ENCODE data around the gene CDX1. TPM values are rescaled to one million over a fixed set of nuclear protein-coding genes. Genes with fewer than 3 reads are reported as not detected.

The CDX1 gene
- total and polyA plus RNA-seq, 4 experiments from 2014 or later = not detected

DNA sequence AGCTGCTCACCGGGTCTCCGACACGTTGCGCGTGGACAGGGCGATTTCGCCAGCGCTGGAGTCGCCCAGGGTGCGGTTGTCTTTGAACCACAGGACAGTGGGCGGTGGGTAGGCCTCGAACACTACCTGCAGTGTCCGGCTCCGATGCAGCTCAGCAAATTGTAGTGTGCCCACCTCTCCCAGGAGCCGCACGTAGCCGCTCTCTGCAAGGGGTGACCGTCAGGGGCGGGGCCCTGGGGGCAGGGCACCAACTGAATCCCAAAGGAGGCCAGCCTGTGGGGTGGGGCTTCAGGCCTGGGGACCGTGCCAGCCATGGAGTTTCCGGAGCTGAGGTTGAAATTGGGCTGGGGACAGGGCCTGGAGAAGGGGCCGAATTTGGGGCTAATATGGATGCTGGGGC, 33.8 kb upstream of the CDX1 start:
- DNase-seq = no peak
- Histone ChIP-seq H3K4me3 (ENCODE audit: low read length in 2 of 2) (no peak overlapping the region), H3K27ac (ENCODE audit: low read depth, low read length) (no peak overlapping the region), H3K27me3 (ENCODE audit: insufficient read depth, low read length) (no peaks in the 10 kb centered on the region), H3K9me3 (ENCODE audit: control insufficient read depth in 1 of 2, low read length in 2 of 2) (no peaks in the 10 kb centered on the region), H3K4me1 (ENCODE audit: insufficient read depth, low read length) (no peaks in the 10 kb centered on the region), H3K36me3 (ENCODE audit: insufficient read depth, low read length) (no peaks in the 10 kb centered on the region)
- no peaks in the 10 kb centered on the region for H3K36me3 Mint-ChIP-seq
- H3K4me1 Mint-ChIP-seq = no peaks in the 10 kb centered on the region
- H3K27ac Mint-ChIP-seq = no peak overlapping the region
- H3K27me3 Mint-ChIP-seq = peaks cover 0 to 6% of the 10 kb centered on the region in 2 donors
- ChIA-PET POLR2A (ENCODE audit: partially characterized antibody) (no interaction called here), CTCF (ENCODE audit: partially characterized antibody) (no interaction called here)
- H3K4me3 Mint-ChIP-seq = no peak overlapping the region
- no peaks in the 10 kb centered on the region for H3K9me3 Mint-ChIP-seq
- intact Hi-C loops (cut with micrococcal nuclease) = no loop called here

DNA sequence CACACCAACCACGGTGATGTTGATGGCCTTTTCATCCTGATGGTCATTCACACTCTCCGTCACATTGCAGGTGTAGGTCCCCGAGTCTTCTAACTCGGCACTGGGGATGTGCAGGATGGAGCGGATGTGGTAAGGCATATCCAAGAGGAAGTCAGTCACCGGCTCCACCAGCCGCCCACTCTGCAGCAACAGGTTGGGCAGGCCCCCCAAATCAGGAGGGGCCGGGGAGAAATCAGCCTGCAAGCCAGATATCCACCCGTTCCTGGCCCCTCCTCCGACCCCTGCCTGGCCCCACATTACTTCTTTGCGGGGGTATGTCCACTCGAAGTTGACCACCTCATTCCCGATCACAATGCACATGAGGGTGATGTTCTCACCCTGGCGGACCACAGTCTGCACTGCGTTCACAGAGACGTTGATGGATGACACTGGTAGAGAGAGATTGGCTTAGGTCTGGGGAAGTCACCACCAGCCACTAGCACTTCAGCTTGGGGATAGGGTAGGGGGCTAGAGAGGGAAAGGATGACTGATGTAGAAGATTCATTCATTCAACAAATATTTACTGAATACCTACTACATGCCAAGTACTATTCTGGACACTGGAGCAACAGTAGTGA, 32.9 kb upstream of the CDX1 start:
- Mint-ChIP-seq H3K4me3 (no peak overlapping the region), H3K9me3 (no peaks in the 10 kb centered on the region), H3K4me1 (no peaks in the 10 kb centered on the region), H3K36me3 (no peaks in the 10 kb centered on the region), H3K27ac (no peak overlapping the region), H3K27me3 (peaks cover 0 to 11% of the 10 kb centered on the region in 2 donors)
- H3K4me1 ChIP-seq (ENCODE audit: insufficient read depth, low read length) = no peaks in the 10 kb centered on the region
- no peak for DNase-seq
- no peaks in the 10 kb centered on the region for H3K9me3 ChIP-seq (ENCODE audit: control insufficient read depth in 1 of 2, low read length in 2 of 2)
- H3K27me3 ChIP-seq (ENCODE audit: insufficient read depth, low read length) = no peaks in the 10 kb centered on the region
- H3K27ac ChIP-seq (ENCODE audit: low read depth, low read length) = no peak overlapping the region
- intact Hi-C loops (cut with micrococcal nuclease) = no loop called here
- no peaks in the 10 kb centered on the region for H3K36me3 ChIP-seq (ENCODE audit: insufficient read depth, low read length)
- CTCF ChIA-PET (ENCODE audit: partially characterized antibody) = interaction anchor here (1.8 kb wide), 1 partner anchor 11 kb away, joined by 4 read pairs; no protein-coding TSS in a partner anchor
- no peak overlapping the region for H3K4me3 ChIP-seq (ENCODE audit: low read length in 2 of 2)
- POLR2A ChIA-PET (ENCODE audit: partially characterized antibody) = no interaction called here

DNA sequence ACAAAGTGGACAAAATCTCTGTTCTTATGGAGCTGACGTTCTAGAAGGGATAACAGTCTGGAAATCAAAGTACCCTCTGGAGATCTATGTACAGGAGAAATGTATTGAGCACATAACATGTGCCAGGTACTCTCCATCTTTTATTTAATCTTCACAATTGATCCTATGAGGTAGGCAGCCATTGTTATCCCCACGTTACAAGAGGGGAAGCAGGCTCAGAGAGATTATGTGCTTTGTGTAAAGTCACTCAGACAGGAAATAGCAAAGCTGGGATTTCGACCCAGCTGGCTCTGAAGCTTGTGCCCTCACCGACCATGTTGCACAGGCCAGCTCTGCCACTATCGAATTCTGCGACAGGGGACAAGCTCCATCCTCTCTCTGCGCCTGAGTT, 32.4 kb upstream of the CDX1 start:
- H3K27ac ChIP-seq (ENCODE audit: low read depth, low read length) = no peak overlapping the region
- H3K9me3 ChIP-seq (ENCODE audit: control insufficient read depth in 1 of 2, low read length in 2 of 2) = no peaks in the 10 kb centered on the region
- H3K4me1 ChIP-seq (ENCODE audit: insufficient read depth, low read length) = no peaks in the 10 kb centered on the region
- CTCF ChIA-PET (ENCODE audit: partially characterized antibody) = interaction anchor here (1.8 kb wide), 1 partner anchor 11 kb away, joined by 4 read pairs; no protein-coding TSS in a partner anchor
- Mint-ChIP-seq H3K27ac (no peak overlapping the region), H3K9me3 (no peaks in the 10 kb centered on the region), H3K4me3 (no peak overlapping the region), H3K4me1 (no peaks in the 10 kb centered on the region), H3K36me3 (no peaks in the 10 kb centered on the region), H3K27me3 (peaks cover 0 to 11% of the 10 kb centered on the region in 2 donors)
- no peaks in the 10 kb centered on the region for H3K27me3 ChIP-seq (ENCODE audit: insufficient read depth, low read length)
- DNase-seq = no peak
- POLR2A ChIA-PET (ENCODE audit: partially characterized antibody) = no interaction called here
- H3K36me3 ChIP-seq (ENCODE audit: insufficient read depth, low read length) = no peaks in the 10 kb centered on the region
- intact Hi-C loops (cut with micrococcal nuclease) = no loop called here
- no peak overlapping the region for H3K4me3 ChIP-seq (ENCODE audit: low read length in 2 of 2)

DNA sequence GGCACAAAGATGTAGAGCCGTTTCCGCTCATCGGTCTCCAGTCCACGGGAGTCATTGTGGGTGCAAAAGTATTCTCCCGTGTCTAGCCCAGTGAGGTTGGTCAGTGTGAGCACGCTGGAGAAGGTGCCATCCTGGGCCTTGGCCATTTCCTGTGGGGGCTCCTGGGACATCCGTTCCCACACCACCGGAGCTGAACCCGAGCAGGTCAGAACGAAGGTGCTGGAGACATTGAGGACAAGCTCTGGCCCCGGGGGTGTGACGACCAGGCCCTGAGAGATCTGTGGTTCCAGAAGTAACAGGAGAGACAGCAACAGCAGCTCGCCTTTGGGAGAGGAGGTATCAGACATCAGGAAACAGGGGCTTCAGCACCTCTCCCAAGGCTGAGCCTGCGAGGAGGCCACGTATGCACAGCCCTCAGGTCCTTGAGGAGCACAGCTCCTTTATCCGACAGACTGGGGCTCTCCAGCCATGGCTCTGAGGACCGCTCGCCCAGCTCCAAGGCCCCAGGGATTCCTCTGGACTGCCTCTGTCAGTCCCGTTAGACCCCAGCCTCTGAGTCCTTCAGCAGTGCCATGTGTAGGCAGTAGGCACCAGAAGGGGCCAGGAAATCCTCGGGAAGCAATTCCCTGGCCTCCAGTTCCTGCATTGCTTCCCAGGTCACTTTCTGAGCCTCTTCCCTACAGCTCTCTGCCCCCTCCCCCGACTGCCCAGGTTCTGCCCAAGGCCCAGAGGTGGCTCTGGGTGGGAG, 30.8 kb upstream of the CDX1 start:
- peaks cover 0 to 11% of the 10 kb centered on the region in 2 donors for H3K27me3 Mint-ChIP-seq
- H3K4me3 Mint-ChIP-seq = no peak overlapping the region
- Histone ChIP-seq H3K27me3 (ENCODE audit: insufficient read depth, low read length) (no peaks in the 10 kb centered on the region), H3K4me1 (ENCODE audit: insufficient read depth, low read length) (no peaks in the 10 kb centered on the region), H3K4me3 (ENCODE audit: low read length in 2 of 2) (no peak overlapping the region), H3K36me3 (ENCODE audit: insufficient read depth, low read length) (no peaks in the 10 kb centered on the region), H3K9me3 (ENCODE audit: control insufficient read depth in 1 of 2, low read length in 2 of 2) (no peaks in the 10 kb centered on the region), H3K27ac (ENCODE audit: low read depth, low read length) (no peak overlapping the region)
- ChIA-PET POLR2A (ENCODE audit: partially characterized antibody) (no interaction called here), CTCF (ENCODE audit: partially characterized antibody) (interaction anchor here (1.3 to 2.0 kb wide), 2 partner anchors 10 to 80 kb away, joined by 3 to 6 read pairs; no protein-coding TSS in a partner anchor)
- no peaks in the 10 kb centered on the region for H3K36me3 Mint-ChIP-seq
- DNase-seq = no peak
- intact Hi-C loops (cut with micrococcal nuclease) = no loop called here
- no peaks in the 10 kb centered on the region for H3K4me1 Mint-ChIP-seq
- H3K27ac Mint-ChIP-seq = no peak overlapping the region
- H3K9me3 Mint-ChIP-seq = no peaks in the 10 kb centered on the region

DNA sequence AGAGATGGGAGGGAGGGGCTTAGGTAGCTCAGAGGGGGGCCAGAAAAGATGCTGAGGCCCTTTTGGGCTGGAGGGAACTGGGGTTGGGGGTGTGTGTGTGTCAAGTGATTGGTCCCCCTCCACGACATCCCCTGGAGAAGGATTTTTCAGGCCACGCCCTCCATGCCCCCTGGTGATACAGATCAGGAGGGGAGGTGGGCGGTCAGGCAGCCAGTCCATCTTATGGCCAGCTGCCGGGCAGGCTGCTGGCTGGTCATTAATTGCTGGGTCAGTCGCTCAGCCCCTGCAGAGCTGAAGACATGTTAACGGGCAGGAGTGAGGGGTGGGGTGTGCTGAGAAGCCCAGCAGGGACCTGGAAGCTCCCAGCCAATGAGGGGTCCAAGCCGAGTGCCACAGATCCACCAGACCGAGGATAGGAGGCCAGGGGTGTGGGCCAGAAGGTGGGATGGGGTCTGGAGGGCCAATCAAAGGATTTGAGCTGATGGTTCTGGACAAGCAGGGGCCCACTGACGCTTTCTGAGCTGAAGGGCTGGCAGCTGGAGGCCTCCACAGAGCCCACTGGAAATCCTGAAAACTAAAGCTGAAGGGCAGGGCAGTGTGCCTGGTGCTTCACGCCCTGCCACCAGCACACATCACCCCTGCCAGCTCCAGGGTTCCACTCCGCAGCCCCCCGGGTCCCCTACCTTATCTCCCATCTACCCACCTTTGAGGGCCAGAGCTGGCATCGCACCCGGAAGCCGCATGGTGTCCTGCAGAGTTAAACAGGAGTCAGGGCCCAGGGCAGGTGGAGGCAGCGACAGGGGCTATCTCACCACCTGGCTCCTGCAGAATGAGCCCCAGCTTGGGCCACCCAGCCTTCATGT, 30.0 kb upstream of the CDX1 start:
- CTCF ChIA-PET (ENCODE audit: partially characterized antibody) = interaction anchor here (1.3 to 2.0 kb wide), 2 partner anchors 9 to 79 kb away, joined by 3 to 6 read pairs; no protein-coding TSS in a partner anchor

DNA sequence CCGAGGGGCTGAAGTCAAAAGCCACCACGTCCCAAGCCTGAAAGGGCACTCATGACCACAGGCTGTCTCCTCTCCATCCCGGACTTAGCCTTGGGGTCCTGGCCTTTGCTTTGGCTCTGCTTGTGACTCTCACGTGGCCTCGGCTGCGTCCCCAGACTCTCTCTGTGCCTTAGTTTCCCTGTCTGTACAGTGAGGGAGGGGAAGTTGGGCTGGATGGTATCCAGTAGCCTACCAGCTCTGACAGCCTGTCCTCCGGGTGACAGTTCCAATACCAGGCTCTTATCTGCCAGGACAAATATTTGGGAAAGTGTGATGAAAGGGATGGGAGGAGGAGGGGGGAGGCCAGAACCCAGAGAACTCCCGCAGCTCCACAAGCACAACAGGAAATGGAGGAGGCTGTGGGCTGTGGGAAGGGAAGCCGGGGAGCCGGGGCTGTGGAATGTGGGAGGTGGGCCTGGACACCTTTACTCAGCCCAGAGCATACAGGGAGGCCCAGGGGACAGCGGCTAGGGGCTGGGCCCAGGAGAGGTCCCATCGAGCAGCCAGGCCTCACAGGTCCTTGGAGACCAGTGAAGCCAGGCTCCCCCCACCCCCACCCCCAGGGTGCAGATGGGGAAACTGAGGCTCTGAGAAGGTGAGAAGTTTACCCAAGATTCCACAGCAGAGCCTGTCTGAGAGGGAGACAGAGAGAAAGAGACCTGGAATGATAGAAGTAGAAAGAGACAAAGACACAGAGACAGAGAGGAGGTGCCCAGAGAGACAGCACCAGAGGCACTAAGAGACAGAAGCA, 29.2 kb upstream of the CDX1 start:
- peaks cover 0 to 11% of the 10 kb centered on the region in 2 donors for H3K27me3 Mint-ChIP-seq
- Histone ChIP-seq H3K27ac (ENCODE audit: low read depth, low read length) (no peak overlapping the region), H3K4me3 (ENCODE audit: low read length in 2 of 2) (no peak overlapping the region), H3K4me1 (ENCODE audit: insufficient read depth, low read length) (no peaks in the 10 kb centered on the region), H3K36me3 (ENCODE audit: insufficient read depth, low read length) (no peaks in the 10 kb centered on the region), H3K9me3 (ENCODE audit: control insufficient read depth in 1 of 2, low read length in 2 of 2) (no peaks in the 10 kb centered on the region), H3K27me3 (ENCODE audit: insufficient read depth, low read length) (no peaks in the 10 kb centered on the region)
- CTCF ChIA-PET (ENCODE audit: partially characterized antibody) = interaction anchor here (2.0 kb wide), 1 partner anchor 8 kb away, joined by 6 read pairs; no protein-coding TSS in a partner anchor
- H3K9me3 Mint-ChIP-seq = no peaks in the 10 kb centered on the region
- intact Hi-C loops (cut with micrococcal nuclease) = no loop called here
- H3K4me1 Mint-ChIP-seq = no peaks in the 10 kb centered on the region
- no peaks in the 10 kb centered on the region for H3K36me3 Mint-ChIP-seq
- H3K4me3 Mint-ChIP-seq = no peak overlapping the region
- DNase-seq = no peak
- no peak overlapping the region for H3K27ac Mint-ChIP-seq
- POLR2A ChIA-PET (ENCODE audit: partially characterized antibody) = no interaction called here

More for the DNA sequence above, 30.0 kb upstream of the CDX1 start:
- Histone ChIP-seq H3K9me3 (ENCODE audit: control insufficient read depth in 1 of 2, low read length in 2 of 2) (no peaks in the 10 kb centered on the region), H3K27me3 (ENCODE audit: insufficient read depth, low read length) (no peaks in the 10 kb centered on the region), H3K27ac (ENCODE audit: low read depth, low read length) (no peak overlapping the region), H3K36me3 (ENCODE audit: insufficient read depth, low read length) (no peaks in the 10 kb centered on the region), H3K4me1 (ENCODE audit: insufficient read depth, low read length) (no peaks in the 10 kb centered on the region), H3K4me3 (ENCODE audit: low read length in 2 of 2) (no peak overlapping the region)
- Mint-ChIP-seq H3K36me3 (no peaks in the 10 kb centered on the region), H3K27ac (no peak overlapping the region), H3K4me3 (no peak overlapping the region), H3K27me3 (peaks cover 0 to 11% of the 10 kb centered on the region in 2 donors), H3K9me3 (no peaks in the 10 kb centered on the region), H3K4me1 (no peaks in the 10 kb centered on the region)
- POLR2A ChIA-PET (ENCODE audit: partially characterized antibody) = no interaction called here
- intact Hi-C loops (cut with micrococcal nuclease) = no loop called here
- DNase-seq = no peak
